Smooth muscle cell (in vitro differentiated cells): ENCODE data around the gene SLC6A6. TPM values are rescaled to one million over a fixed set of nuclear protein-coding genes. Genes with fewer than 3 reads are reported as not detected.

ENCODE experiments used
- DNase-seq: peaks from one replicate; lab custom pipeline; 2025; ENCODE audit not compliant: unreplicated experiment; lab: John Stamatoyannopoulos, UW
- H2AFZ ChIP-seq: fragments of 200-600 bp; sonication (generic); 2 replicates; pipeline ENCODE4 v1.6.0; 2016; ENCODE audit warnings: antibody characterized with exemption, low read depth, mild to moderate bottlenecking
- H3F3A ChIP-seq: fragments of 200-600 bp; sonication (generic); 2 replicates; pipeline ENCODE4 v1.6.0; 2017; ENCODE audit warnings: antibody characterized with exemption, low read depth
- H3K27ac ChIP-seq: fragments of 200-600 bp; sonication (generic); 2 replicates; pipeline ENCODE4 v1.5.1; 2016; ENCODE audit warnings: low read depth, mild to moderate bottlenecking
- H3K27me3 ChIP-seq: fragments of 200-600 bp; sonication (generic); 2 replicates; pipeline ENCODE4 v1.6.1; 2016; ENCODE audit warnings: low read depth, mild to moderate bottlenecking
- H3K36me3 ChIP-seq: fragments of 200-600 bp; sonication (generic); 2 replicates; pipeline ENCODE4 v1.5.1; 2016; ENCODE audit warnings: low read depth
- H3K4me1 ChIP-seq: fragments of 200-600 bp; sonication (generic); 2 replicates; pipeline ENCODE4 v1.5.1; 2016; ENCODE audit warnings: low read depth
- H3K4me2 ChIP-seq: fragments of 200-600 bp; sonication (generic); 2 replicates; pipeline ENCODE4 v1.6.0; 2016; ENCODE audit warnings: mild to moderate bottlenecking
- H3K4me3 ChIP-seq: fragments of 200-600 bp; sonication (generic); 2 replicates; pipeline ENCODE4 v1.5.1; 2016; ENCODE audit warnings: mild to moderate bottlenecking
- H3K79me2 ChIP-seq: fragments of 200-600 bp; sonication (generic); 2 replicates; pipeline ENCODE4 v1.6.0; 2016; ENCODE audit warnings: low read depth, mild to moderate bottlenecking
- H3K9ac ChIP-seq: fragments of 200-600 bp; sonication (generic); 2 replicates; pipeline ENCODE4 v1.6.0; 2016; ENCODE audit warnings: low read depth
- H3K9me3 ChIP-seq: fragments of 200-600 bp; sonication (generic); replicated peaks from 2 replicates; pipeline ENCODE4 v1.5.1; 2016; ENCODE audit warnings: low read depth
- H4K20me1 ChIP-seq: fragments of 200-600 bp; sonication (generic); 2 replicates; pipeline ENCODE4 v1.6.0; 2016; ENCODE audit warnings: low read depth
- CTCF ChIP-seq: fragments of 200-600 bp; sonication (generic); IDR thresholded peaks from 2 replicates; pipeline ENCODE4 v1.5.1; 2017; ENCODE audit warnings: borderline replicate concordance, mild to moderate bottlenecking, antibody characterized with exemption; ENCODE audit not compliant: insufficient read depth, poor library complexity, severe bottlenecking
- WGBS: methylation state at CpG from one replicate; pipeline ENCODE4 v1.1.7; 2016; ENCODE audit warnings: low lambda C conversion rate; 5-methylcytosine and 5-hydroxymethylcytosine counted together
- polyA plus RNA-seq: library from polyadenylated mRNA; unstranded; fragments of >200 nt; fragmentation: Nextera tagmentation; extraction: Ambion mirVana; gene quantifications from 2 replicates; pipeline ENCODE4 v1.2.1, GENCODE V29; 2016
- total RNA-seq: library from RNA; depleted of rRNA; stranded (reverse); fragments of >200 nt; gene quantifications from 2 replicates; pipeline ENCODE4 v1.2.3, GENCODE V29; 2014

SLC6A6 gene
- total and polyA plus RNA-seq, 2 experiments from 2014 or later = 9.4 to 11.7 TPM

GRCh38 chr3:14364580-14365292 lies 37.7 kb upstream of the SLC6A6 start:
- Histone ChIP-seq H3K27ac (peak overlapping the region; percentile 62), H3K4me1 (no peaks in the 10 kb centered on the region), H3K27me3 (no peaks in the 10 kb centered on the region), H3K4me2 (no peak overlapping the region), H3F3A (no peaks in the 10 kb centered on the region), H3K4me3 (no peak overlapping the region), H2AFZ (no peak overlapping the region), H3K36me3 (no peaks in the 10 kb centered on the region), H3K79me2 (no peaks in the 10 kb centered on the region), H3K9me3 (no peaks in the 10 kb centered on the region), H4K20me1 (no peaks in the 10 kb centered on the region), H3K9ac (no peak overlapping the region)
- no peak for TF ChIP-seq CTCF
- no peak for DNase-seq
- 99% methylated on average over 8 of the region's 8 CpGs for WGBS

GRCh38 chr3:14366248-14366647 lies 36.2 kb upstream of the SLC6A6 start:
- H3F3A ChIP-seq = no peaks in the 10 kb centered on the region
- TF ChIP-seq CTCF = no peak
- no peaks in the 10 kb centered on the region for H3K9me3 ChIP-seq
- no peak overlapping the region for H3K4me2 ChIP-seq
- 88% methylated on average over 8 of the region's 8 CpGs for WGBS
- no peaks in the 10 kb centered on the region for H3K4me1 ChIP-seq
- no peak overlapping the region for H3K9ac ChIP-seq
- DNase-seq = no peak
- no peaks in the 10 kb centered on the region for H4K20me1 ChIP-seq
- no peak overlapping the region for H2AFZ ChIP-seq
- no peaks in the 10 kb centered on the region for H3K79me2 ChIP-seq
- H3K27me3 ChIP-seq = no peaks in the 10 kb centered on the region
- H3K4me3 ChIP-seq = no peak overlapping the region
- no peaks in the 10 kb centered on the region for H3K36me3 ChIP-seq
- H3K27ac ChIP-seq = no peak overlapping the region

- Histone ChIP-seq H3K9me3 (no peaks in the 10 kb centered on the region), H3K79me2 (no peaks in the 10 kb centered on the region), H3K9ac (no peak overlapping the region), H3K4me1 (no peaks in the 10 kb centered on the region), H2AFZ (no peak overlapping the region), H4K20me1 (no peaks in the 10 kb centered on the region), H3K4me3 (no peak overlapping the region), H3K36me3 (no peaks in the 10 kb centered on the region), H3K27ac (no peak overlapping the region), H3K4me2 (no peak overlapping the region), H3F3A (no peaks in the 10 kb centered on the region), H3K27me3 (no peaks in the 10 kb centered on the region)
- TF ChIP-seq CTCF = no peak
- 73% methylated on average over 19 of the region's 22 CpGs for WGBS
- no peak for DNase-seq
These were observed 35.2 kb upstream of the SLC6A6 start for GRCh38 chr3:14366915-14367823.
